Measurements from ENCODE around the gene OSGIN1. TPM values are rescaled to one million over a fixed set of nuclear protein-coding genes. Genes with fewer than 3 reads are reported as not detected.

Gene OSGIN1
- total and polyA plus RNA-seq, 12 donors, result 3.2 to 14.5 (median 5.5) TPM

- Histone ChIP-seq H3K27me3 (peaks cover 0 to 24% (median 8%) of the 10 kb centered on the region in 7 donors), H3K4me1 (peaks cover 0 to 10% (median 0%) of the 10 kb centered on the region in 9 donors), H3K27ac (no peak within 1 kb of the TSS), H3K4me3 (peak within 1 kb of the TSS in 9 of 10 donors; percentile 29 to 47 (median 38)), H3K9me3 (no peaks in the 10 kb centered on the region), H3K36me3 (peaks cover 0 to 24% (median 0%) of the 10 kb centered on the region in 9 donors)
- TF ChIP-seq, protein P1, sequence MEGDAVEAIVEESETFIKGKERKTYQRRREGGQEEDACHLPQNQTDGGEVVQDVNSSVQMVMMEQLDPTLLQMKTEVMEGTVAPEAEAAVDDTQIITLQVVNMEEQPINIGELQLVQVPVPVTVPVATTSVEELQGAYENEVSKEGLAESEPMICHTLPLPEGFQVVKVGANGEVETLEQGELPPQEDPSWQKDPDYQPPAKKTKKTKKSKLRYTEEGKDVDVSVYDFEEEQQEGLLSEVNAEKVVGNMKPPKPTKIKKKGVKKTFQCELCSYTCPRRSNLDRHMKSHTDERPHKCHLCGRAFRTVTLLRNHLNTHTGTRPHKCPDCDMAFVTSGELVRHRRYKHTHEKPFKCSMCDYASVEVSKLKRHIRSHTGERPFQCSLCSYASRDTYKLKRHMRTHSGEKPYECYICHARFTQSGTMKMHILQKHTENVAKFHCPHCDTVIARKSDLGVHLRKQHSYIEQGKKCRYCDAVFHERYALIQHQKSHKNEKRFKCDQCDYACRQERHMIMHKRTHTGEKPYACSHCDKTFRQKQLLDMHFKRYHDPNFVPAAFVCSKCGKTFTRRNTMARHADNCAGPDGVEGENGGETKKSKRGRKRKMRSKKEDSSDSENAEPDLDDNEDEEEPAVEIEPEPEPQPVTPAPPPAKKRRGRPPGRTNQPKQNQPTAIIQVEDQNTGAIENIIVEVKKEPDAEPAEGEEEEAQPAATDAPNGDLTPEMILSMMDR (IDR thresholded peaks at IDR 0.05), result peak; percentile 33 to 81 (median 69)
- intact Hi-C loops (cut with DNase I), result loop anchor here in 8 of 10 donors (2.0 to 10.0 kb wide), 11 partner anchors 74 to 517 kb away; partner anchors contain the start of genes TAF1C (in 2 of the 8) and SLC38A8 (in 1 of the 8)
- WGBS, 2 donors, result 11 to 45% methylated on average over 10 to 35 of the region's 35 CpGs
- ATAC-seq, result peak in 6 of 8 donors; percentile 22 to 65 (median 42)
- DNase-seq, result peak; percentile 40 to 62
Observed at GRCh38 chr16:83967838-83968305, 14.8 kb downstream of the OSGIN1 start, which contains the start of gene NECAB2. NECAB2 (plus strand) TSS chr16:83968244; CDS start chr16:83968649, 405 bp downstream.

DNA sequence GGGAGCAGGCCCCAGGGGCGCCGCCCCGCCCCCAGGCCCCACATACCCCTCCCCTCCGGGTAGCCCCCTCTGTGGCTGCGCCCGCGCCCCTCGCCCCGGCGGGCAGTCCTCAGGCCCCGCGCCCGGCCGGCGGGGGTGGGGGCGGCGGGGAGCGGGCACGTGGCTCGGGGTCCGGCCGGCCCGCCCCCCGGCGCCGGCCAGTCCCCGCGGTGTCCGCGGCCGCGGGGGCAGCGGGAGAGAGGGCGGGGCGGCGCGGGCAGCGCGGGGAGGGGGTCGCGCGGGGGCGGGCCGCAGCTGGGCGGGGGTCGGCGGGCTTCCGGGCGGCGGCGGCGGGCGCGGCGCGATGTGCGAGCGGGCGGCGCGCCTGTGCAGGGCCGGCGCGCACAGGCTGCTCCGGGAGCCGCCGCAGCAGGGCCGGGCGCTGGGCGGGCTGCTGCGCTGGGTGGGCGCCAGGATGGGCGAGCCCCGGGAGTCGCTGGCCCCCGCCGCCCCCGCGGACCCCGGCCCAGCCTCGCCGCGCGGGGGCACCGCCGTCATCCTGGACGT, 15.3 kb downstream of the OSGIN1 start:
- ATAC-seq (peak in 1 of 8 donors; percentile 7), DNase-seq (no peak)
- whole genome bisulfite sequencing, 2 donors, result 0 to 1% methylated on average over 13 to 84 of the region's 87 CpGs
- Histone ChIP-seq H3K4me1 (peaks cover 0 to 7% (median 0%) of the 10 kb centered on the region in 9 donors), H3K9me3 (no peaks in the 10 kb centered on the region), H3K4me3 (peak overlapping the region in 9 of 10 donors; percentile 29 to 47 (median 38)), H3K36me3 (peaks cover 0 to 19% (median 0%) of the 10 kb centered on the region in 9 donors), H3K27me3 (peaks cover 0 to 24% (median 8%) of the 10 kb centered on the region in 7 donors), H3K27ac (no peak overlapping the region)
- intact Hi-C loops (cut with DNase I), result loop anchor here in 8 of 10 donors (2.0 to 10.0 kb wide), 9 partner anchors 74 to 516 kb away; partner anchors contain the start of genes TAF1C (in 2 of the 8) and SLC38A8 (in 1 of the 8)
- TF ChIP-seq, protein P1 (IDR thresholded peaks at IDR 0.05), result no peak

GRCh38 chr16:83968891-83969649, 16.0 kb downstream of the OSGIN1 start:
- no peaks in the 10 kb centered on the region for H3K9me3 ChIP-seq
- no peak overlapping the region for H3K4me3 ChIP-seq
- H3K36me3 ChIP-seq, result peaks cover 0 to 18% (median 0%) of the 10 kb centered on the region in 9 donors
- H3K27ac ChIP-seq, result no peak overlapping the region
- ATAC-seq (no peak), DNase-seq (no peak)
- intact Hi-C loops (cut with DNase I), result loop anchor here in 8 of 10 donors (2.0 to 10.0 kb wide), 9 partner anchors 73 to 516 kb away; partner anchors contain the start of genes TAF1C (in 2 of the 8) and SLC38A8 (in 1 of the 8)
- H3K27me3 ChIP-seq, result peaks cover 0 to 24% (median 8%) of the 10 kb centered on the region in 7 donors
- 10 to 11% methylated on average over 27 to 45 of the region's 45 CpGs for WGBS, 2 donors
- TF ChIP-seq, protein P1 (IDR thresholded peaks at IDR 0.05), result no peak
- peaks cover 0 to under 1% (median 0%) of the 10 kb centered on the region in 9 donors for H3K4me1 ChIP-seq

All from heart right ventricle (tissue), 16 donors.